ENCODE results near the gene MANSC1.

GRCh38 chr12:12305568-12306300 is 44.3 kb downstream of the MANSC1 start:
- no peak for TF ChIP-seq CTCF (conservative IDR thresholded peaks at IDR 0.05)
- no peak for TF ChIP-seq ZFX (IDR thresholded peaks at IDR 0.05)
